Ecto neural progenitor cell (in vitro differentiated cells): ENCODE results near the gene PLD3.
A peak's percentile ranks its signal among the peaks of the same experiment; 100 is the strongest.
"Not testable (repeated sequence)": the region's sequence is repeated elsewhere in the genome, so short reads cannot be mapped to it uniquely, and the experiment has no call there.

Experiments
- DNase-seq: peaks from one replicate; pipeline ENCODE4 v3.0.0-alpha.2; 2018; ENCODE audit warnings: low spot score

The PLD3 gene

GRCh38 chr19:40389404-40390083, 41.0 kb downstream of the PLD3 start:
- no peak for DNase-seq

- no peak for DNase-seq
These were observed 41.7 kb downstream of the PLD3 start, which contains the start of gene HIPK4 for GRCh38 chr19:40390084-40390742. Gene HIPK4 (minus strand): TSS chr19:40390181. CDS start chr19:40389902, 279 bp downstream.

- no peak for DNase-seq
These were observed 43.6 kb downstream of the PLD3 start for GRCh38 chr19:40392123-40392522.

- no peak for DNase-seq
These were observed 44.5 kb downstream of the PLD3 start for GRCh38 chr19:40392894-40393517.

DNA sequence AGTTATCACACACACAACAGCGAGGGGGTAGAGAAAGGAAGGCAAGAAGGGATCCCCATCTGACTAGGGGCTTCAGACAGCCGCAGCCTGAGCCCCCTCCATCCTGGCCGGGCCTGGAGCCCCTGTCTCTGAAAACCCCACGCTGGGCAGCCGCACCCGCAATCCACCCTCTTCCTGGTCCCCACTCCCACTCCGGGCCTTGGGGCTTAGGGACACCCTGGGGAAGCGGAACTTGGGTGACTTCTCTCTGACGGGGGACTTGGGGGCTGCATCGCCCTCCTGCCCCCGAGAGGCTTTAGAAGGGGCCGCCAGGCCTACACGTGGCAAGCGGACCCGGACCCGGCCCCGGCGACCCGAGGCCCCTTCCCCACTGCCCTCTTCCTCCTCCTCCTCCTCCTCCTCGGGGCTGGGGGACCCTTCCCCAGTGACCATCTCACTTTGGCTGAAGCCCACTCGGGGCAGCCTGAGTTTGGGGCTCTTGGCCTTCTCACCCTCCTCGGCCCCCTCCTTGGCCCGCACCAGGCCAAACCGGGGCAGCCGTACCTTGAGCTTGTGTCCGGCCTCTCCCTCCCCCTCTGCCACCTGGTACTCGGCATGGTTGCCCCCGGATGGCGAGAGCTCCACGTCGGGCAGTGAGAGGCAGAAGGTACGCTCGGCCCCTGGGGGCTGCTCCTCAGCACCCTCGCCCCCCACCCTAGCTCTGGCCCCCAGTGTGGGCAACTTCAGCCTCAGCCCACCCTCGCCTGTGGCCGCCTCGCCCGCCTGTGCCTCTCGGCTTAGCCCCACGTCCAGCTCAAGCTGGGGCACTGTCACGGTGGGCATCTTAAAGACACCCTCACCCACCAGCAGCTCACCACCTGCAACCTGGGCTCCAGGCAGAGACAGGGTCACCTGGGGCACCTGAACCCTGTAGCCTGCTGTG, 45.7 kb downstream of the PLD3 start:
- no peak for DNase-seq

DNA sequence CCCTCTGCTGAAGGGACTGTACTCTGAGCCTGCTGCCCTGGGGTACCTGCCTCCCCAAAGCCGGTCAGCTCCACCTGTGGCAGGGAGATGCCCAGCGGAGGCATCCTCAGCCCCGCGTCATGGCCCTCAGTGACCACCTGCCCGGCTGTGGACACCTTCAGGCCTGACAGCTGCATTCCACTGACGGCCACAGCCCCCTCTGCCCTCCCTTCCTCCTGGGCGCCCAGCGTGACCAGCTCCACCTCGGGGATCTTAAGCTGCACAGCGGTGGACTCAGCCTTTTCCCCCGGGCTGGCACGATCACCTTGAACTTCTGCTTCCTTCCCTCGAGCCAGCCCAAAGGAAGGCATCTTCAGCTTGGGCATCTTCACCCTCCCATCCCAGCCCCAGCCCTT, 46.3 kb downstream of the PLD3 start:
- no peak for DNase-seq

DNA sequence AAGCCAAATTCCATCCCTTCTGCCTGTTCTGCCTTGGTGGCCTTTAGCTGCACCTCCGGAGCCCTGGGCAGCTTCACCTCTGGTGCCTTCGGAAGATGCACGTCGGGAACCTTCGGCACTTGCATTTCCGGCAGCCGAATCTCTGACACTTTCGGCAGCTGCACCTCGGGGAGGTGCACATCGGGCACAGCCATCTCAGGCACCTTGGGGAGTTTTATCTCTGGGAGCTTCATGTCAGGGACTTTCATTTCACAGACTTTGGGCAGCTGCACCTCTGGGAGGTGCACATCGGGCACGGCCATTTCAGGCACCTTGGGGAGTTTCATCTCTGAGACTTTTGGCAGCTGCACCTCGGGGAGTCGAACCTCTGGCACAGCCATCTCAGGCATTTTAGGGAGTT, 47.5 kb downstream of the PLD3 start:
- no peak for DNase-seq

- no peak for DNase-seq
These were observed 48.5 kb downstream of the PLD3 start for GRCh38 chr19:40396886-40397567.

DNA sequence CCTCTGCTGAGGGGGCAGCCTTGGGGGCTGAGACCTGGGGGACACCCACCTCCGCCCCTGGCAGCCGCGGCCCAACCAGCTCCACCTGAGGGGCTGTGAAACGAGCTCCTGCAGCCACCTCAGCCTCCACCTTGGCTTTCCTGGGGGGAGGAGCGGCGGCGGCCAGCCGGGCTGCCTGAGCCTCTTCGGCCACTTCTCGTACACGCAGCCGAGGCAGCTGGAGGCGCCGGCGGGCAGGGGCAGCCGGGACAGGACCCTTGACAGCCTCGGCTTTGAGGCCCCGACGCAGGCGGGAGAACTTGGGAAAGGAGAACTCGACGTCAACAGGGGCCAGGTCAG, 49.0 kb downstream of the PLD3 start:
- DNase-seq, result no peak

DNA sequence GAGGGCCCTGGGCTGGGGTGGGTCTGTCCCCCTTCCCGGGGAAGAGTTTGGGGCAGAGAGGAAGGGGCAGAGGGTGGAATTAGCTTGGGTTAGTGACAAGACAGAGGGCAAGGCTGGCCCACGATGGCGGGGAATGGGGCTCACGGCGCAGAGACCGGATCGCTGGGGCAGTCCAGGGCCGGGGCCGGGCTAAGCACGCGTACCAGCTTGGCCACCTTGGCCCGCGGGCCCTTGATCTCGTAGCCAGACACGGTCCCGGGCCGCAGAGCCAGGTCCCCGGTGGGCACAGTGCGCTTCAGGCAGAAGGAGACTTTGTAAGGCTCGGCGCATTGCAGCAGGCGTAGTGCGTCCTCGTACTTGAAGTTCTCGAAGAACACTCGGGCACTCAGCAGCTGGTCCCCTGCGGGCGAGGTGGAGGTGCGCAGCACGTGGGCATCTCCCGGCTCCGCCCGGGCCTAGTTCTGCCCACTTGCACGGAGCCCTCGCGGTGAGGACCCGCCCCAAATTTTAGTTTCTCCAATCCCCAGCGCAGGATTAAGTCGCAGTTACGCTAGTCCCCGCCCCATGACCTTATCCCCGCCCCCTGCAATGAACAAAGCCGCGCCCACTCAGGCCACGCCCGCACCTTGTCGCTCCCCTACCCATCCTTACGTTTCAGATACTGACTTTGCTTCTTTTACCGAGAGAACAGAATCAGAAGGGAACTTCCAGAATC, 50.1 kb downstream of the PLD3 start:
- DNase-seq, result peak; percentile 85

- DNase-seq, result no peak
These were observed 52.1 kb downstream of the PLD3 start for GRCh38 chr19:40400559-40400958.

- DNase-seq, result peak; percentile 98
These were observed 54.9 kb downstream of the PLD3 start for GRCh38 chr19:40403262-40403984.

DNA sequence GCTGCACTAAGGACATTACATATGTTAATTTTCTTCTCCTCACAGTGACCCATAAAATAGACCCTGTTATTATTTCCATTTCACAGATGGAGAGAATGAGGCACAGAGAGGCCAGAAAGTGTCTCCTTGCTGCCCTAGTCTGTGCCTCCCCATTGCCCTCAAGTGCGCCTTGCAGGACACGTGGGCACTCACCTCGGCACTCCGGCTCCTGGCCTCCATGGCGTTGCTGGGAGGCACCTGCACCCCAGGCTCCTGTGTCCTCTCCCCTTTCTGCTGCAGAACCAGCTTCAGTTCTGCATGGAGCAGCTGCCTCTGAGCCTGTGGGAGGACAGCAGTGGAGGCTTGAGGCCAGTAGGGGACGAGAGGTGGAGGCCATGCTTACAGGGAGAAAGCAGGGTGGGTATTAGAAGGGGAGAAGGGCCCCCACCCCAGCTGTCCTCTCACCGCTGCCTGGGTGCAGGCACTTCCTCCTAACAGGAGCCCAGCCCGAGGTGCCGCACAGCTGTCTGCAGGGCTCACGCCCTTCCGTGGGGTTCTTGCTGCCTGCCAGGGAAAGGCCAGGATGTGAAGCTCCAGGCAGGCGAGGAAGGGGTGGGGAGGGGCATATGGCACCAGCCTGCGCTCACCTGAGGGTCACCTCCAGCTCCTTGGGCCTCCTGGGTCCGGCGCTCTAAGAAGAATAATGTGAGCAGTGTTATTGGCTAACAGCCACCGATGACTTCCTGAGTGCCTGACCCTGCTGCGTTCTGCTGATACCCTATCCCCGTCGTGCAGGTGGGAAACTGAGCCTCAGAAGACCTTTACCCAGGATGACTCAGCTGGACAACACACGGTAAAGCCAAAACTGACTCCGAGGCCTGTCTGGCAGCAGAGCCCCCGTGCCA, 59.5 kb downstream of the PLD3 start:
- DNase-seq, result no peak

- DNase-seq, result not testable (repeated sequence)
These were observed 60.1 kb downstream of the PLD3 start for GRCh38 chr19:40408598-40408925.

GRCh38 chr19:40410030-40410389, 61.5 kb downstream of the PLD3 start:
- no peak for DNase-seq

- no peak for DNase-seq
These were observed 62.8 kb downstream of the PLD3 start for GRCh38 chr19:40411125-40411842.

DNA sequence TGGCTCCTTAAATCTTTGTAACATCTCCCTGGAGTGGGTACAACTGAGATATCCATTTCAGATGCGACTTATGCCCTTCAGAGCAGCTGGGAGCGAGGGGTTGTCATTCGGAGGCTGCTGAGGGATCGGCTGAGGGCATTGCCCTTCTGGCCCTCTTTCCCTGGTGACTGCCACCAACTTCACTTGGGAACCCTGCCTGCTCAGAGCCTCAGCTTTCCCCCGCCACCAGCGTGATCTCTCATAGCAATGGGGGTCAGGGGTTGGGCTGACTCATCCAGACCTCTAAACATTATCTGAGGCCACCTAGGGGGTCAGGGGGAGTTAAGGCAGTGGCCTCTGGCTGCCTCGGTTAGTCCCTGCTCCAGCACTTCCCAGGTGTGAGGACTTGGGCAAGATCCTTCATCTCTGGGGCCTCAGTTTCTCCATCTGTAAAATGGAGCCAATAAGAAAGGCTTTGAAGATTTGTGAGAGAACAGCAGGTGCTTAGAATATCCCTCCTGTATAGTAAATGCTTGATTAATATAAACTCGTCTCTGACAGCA, 63.5 kb downstream of the PLD3 start:
- DNase-seq, result no peak

DNA sequence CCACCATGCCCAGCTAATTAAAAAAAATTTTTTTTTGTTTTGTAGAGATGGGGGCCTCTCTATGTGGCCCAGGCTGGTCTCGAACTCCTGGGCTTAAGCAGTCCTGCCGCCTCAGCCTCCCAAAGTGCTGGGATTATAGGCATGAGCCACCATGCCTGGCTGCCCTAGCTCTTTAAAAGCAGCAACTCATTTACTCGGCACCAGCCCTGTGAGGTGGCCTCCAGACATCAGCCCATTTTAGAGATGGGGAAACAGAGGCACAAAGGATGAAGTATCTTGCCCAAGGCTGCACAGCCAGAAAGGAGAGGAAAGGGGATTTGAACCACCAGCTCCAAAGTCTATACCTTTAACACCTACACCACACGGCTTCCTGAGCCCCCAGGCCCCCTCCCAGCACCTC, 64.4 kb downstream of the PLD3 start:
- DNase-seq, result no peak
